Head of caudate nucleus (tissue), 42 donors: Measurements from ENCODE around the gene ATE1.
"Not testable (repeated sequence)": the region's sequence is repeated elsewhere in the genome, so short reads cannot be mapped to it uniquely, and the experiment has no call there.

Experiments used
- DNase-seq, 42 donors: peaks; one replicate each; pipeline versions ENCODE4 v3.0.0 to v3.0.0-alpha.2; 2020 to 2021; ENCODE audit warnings: mixed read lengths in 7 of 42
- intact Hi-C: fragments of 100-400 bp; cut with DNase I; formaldehyde crosslinking; loops from one replicate; pipeline ENCODE4 v1.15.0; 2022

Gene ATE1

DNA sequence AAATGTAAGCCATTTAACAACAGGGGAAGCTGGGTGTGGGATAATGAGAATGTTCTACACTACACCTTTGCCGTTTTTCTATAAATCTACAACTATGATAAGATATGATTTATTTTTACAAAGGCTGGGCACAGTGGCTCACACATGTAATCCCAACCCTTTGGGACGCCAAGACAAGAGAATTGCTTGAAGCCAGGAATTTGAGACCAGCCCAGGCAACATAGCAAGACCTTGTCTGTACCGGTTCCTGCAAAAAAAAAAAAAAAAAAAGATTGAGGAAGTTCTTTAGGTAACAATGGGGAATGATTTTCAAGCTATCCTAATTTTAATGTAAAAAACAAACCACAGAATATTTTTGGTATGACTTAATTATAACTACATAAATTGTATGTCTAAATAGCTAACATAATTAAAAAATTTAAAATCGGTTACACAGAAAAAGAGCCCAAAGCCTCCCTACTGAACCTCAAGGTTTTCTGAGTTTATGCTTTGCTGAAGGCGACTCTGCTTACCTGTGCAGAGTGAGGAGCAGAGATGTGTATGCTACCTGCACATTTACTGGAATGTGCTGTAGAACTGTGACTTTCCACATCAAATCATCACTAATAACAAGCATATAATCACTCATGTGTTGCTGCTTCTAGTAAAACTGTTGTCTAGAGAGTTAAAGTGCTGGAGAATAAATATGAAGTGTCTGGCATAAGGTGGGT lies 163.4 kb downstream of the ATE1 start:
- no peak for DNase-seq
- intact Hi-C loops, result no loop called here

DNA sequence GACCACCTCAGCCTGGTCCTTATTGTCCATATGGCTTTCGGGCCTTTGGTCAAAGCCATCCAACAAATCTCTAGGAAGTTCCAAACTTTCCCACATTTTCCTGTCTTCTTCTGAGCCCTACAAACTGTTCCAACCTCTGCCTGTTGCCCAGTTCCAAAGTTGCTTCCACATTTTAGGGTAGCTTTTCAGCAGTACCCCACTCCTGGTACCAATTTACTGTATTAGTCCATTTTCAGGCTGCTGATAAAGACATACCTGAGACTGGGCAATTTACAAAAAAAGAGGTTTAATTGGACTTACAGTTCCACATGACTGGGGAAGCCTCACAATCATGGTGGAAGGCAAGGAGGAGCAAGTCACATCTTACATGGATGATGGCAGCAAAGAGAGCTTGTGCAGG lies 170.6 kb downstream of the ATE1 start:
- DNase-seq, intact Hi-C loops: not testable (repeated sequence)

DNA sequence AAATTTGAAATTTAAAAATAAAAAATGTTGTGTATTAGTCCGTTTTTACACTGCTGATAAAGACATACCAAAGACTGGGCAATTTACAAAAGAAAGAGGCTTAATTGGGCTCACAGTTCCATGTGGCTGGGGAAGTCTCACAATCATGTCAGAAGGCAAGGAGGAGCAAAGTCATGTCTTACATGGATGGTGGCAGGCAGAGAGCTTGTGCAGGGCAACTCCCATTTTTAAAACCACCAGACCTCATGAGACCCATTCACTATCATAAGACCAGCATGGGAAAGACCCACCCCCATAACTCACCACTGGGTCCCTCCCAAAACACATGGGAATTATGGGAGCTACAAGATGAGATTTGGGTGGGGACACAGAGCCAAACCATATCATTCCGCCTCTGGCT lies 172.3 kb downstream of the ATE1 start:
- intact Hi-C loops, DNase-seq: not testable (repeated sequence)

DNA sequence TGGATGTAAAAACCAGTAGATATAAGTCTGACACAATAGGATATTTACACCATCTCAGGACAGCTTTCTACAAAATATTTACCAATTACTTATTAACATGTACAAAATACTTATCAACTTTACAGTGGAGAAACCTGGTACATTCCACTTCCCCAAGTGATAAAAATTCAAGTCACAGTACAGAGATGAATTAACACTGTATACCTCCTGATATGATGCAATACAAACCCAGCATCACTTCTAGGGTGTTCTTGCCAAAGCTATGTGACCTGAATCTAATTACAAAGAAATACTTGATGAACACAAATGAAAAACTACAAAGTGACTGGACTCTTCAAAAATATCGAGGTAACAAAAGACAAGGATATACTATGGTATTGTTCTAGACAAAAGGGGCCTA lies 173.2 kb downstream of the ATE1 start:
- intact Hi-C loops, result no loop called here
- no peak for DNase-seq

DNA sequence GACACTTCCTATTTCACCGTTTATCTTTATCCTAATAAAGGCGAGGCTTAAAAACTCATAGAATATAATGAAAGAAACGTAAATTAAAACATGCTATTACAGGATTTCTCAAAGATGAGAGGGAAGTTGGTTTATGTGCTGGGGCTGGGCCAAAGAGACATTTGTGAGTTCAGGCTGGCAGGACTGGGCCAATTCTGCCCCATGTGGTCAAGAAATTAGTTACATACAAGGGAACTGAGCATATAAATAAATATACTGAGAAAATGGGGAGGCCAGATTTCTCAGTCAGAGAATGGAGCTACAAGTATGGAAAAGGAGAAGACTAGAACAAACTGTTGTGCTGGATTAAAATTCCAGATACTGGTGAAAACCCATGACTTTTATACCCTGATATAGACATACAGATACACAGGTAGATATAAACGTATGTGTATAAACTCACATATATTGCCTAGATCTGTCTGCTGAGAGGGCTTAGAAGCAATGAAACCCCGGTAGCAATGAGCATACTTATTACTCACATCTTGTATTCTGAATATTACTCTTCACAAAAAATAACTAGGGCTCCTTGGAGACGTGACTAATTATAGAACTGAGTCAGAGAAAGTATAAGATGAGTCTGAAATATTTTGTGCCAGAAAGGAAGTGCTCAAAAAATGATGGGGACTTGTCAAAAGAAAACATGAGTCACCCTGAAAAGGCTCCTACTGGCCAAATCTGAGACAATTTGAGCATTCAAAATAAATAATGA lies 173.9 kb downstream of the ATE1 start:
- intact Hi-C loops, result no loop called here
- DNase-seq, result peak in 1 of 42 donors; percentile 10

DNA sequence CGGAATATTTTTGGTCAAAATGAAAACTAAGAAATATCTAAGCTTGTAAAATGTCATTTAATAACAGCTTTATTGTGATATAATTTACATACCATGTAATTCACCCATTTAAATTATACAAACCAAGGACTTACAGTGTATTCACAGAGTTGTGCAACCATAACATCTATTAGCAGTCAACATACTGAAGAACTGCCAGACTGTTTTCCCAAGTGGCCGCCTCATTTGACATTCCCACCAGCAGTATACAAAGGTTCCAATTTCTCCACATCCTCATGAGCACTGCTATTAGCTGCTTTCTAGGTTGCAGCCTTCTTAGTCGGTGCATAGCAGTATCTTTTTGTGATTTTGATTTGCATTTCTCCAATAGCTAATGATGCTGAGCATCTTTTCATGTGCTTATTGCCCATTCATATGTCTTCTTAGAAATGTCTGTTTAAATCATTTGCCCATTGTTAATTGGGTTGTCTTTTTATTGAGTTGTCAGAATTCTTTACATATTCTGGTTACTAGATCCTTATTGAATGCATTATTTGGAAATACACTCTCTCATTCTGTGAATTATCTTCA lies 176.6 kb downstream of the ATE1 start:
- intact Hi-C loops, result no loop called here
- DNase-seq, result no peak

DNA sequence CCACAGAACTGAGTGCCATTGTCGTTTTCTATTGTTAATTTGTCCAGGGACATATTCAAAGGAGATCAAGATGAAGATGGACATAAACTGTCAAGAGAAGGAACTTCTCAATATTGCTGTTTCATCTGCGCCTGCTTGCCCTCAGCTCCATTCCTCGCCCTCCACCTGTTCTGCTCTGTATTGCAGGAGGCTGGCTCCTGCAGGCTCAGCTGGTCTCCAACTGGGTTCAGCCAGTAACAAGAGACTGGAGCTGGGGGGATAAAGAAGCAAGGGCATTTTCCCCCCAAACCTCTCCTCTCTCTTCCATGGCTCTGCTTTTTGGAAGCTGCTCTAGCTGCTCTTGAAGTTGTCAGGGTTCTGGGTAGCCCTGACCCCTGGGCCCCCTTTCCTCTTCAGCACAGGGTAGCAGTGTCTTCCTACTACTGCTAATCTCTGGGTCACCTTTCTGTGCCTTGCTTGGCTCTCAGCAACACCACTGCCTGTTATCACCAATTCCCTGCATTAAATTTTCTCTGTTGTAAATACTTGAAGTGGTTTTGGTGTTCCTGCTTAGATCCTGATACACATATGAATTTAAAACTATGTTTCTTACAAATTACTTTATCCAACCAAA lies 180.6 kb downstream of the ATE1 start:
- intact Hi-C loops, result no loop called here
- DNase-seq, result no peak

DNA sequence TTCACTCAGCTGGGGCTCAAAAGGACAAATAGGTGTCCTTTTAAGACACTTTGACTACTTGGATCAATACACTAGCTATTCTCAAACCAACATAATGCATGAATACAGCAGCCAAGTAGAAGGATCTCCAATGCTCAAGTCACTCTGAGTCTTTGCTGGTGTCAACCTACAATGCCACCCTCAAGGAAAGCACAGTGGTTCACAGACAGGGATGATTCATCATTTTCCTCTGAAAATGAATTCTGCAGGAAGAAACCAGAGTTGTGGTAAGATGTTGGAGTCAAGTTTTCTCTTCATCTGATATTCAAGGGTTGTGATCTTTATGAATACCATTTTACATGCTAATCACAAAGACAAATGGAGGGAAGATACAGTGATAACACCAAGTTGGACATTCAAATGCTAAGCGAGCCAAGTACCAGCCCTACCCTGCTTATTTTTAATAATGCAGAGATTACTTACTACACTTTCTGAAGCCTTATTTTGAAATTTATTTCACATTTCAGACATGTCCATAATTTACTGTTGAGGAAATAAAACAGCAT lies 186.5 kb downstream of the ATE1 start:
- intact Hi-C loops, result no loop called here
- DNase-seq, result peak in 3 of 42 donors; percentile 14 to 49 (median 25)

DNA sequence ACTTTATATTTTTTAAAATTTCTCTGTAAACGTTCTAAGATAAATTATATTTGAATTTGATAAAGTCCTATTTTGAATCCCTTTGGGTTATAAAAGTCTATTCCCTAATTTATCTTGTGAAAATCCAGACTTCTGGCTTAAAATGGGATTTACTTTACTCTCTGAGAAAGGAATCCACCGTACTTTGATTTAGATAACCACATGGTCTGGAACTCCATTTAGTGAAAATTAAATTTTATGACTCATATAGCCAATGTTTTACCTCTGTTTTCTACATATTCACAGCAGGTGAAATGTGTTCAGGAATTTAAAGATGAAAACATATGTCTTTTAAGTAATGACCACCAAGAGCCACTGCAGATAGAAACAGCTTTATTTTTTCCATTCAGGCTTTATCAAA lies 187.8 kb downstream of the ATE1 start:
- DNase-seq, result no peak
- intact Hi-C loops, result no loop called here

DNA sequence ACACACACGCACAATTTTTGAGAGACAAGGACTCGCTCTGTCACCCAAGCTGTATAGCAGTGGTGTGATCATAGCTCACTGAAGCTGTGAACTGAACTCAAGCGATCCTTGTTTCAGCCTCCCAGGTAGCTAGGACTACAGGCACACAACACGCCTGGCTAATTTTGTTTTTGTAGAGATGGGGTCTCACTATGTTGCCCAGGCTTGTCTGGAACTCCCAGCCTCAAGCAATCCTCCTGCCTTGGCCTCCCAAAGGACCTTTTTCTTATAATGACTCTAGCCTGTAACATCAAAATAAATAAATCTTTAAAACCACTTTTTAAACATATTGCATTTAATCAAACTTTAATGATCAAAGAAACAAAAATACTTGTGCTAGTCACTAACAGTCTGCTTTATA lies 188.7 kb downstream of the ATE1 start:
- no peak for DNase-seq
- intact Hi-C loops, result loop anchor here (10.0 kb wide), 2 partner anchors 134 to 584 kb away; no protein-coding TSS in a partner anchor

DNA sequence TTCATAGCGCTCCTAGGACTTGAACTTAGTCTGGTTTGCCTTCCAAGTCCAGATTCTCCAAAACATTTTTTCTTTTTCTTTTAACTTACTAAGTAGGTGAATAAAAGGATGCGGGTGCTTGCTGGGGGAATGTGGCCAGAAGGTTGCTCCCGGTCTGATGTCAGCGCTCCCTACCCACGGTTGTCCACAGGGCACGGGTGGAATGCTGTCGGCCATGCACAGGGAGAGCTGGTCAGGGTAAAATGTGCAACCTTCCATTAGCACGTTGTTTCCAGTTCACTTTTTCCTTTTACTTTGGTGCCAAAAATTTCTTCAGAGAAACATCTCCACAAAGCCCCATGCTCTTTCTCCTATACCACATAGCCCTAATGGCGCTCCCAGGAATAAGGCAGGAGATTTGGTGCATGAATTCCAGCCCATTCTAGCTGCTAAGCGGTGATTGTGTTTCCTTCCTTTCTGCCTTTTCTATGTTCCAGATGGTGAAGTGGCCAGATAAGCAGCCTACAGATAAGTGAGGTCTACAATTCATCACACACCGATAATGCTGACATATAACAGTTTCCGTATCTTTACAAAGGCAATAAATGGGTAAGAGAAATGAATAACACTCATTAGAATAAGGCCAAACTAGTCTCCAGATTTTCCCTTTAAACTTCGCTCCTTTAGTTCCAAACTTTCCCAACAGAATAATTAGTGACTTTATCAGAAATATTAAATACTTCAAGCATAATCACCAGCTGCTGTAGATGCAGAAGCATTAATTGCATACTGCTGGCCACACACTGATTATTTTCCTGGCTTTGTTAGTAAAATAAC lies 191.3 kb downstream of the ATE1 start:
- intact Hi-C loops, result loop anchor here (10.0 kb wide), 2 partner anchors 132 to 582 kb away; no protein-coding TSS in a partner anchor
- DNase-seq, result no peak

DNA sequence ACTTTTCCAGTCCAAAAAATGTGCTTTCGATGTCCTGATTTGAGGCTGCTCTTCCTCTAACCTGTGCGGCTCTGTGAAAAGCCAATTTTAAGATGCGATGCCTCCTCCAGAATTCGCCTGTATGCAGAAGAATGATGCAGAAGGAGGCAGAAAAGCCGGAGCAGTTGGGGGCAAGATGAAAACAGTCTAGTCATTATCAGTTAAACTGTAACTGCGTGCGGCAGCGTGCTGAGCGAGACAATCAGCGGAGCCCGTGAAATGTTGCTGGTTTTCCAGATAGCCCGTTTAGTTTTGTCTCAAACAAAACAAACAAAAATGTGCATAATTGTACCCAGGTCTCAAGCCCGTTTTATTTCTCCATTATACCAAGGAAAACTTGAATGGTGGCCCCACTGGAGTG lies 192.6 kb downstream of the ATE1 start:
- intact Hi-C loops, result loop anchor here (10.0 kb wide), 2 partner anchors 130 to 580 kb away; no protein-coding TSS in a partner anchor
- peak in 7 of 42 donors; percentile 11 to 40 (median 16) for DNase-seq

DNA sequence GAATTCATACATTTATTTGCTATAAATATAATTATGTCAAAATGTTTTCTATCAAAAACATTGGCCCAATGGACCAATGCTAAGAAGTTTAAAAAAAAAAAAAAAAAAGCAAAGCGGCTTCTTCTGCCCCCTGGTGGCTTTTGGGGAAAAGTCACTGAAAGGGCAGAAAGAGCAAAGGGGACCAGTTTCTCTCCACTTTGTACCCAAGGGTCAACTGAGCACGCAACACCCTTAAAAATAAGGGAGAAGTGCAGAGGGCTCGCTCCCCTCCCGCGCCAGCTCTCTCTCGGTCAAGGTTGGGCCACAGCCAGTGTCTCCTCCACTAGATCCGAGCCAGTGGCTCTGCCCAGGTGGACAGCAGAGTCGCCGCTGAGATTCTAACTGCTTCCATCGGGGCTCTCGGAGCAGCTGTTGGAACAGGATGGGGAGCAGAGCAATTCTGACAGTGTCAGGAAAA lies 193.2 kb downstream of the ATE1 start:
- intact Hi-C loops, result loop anchor here (5.0 to 10.0 kb wide), 3 partner anchors 130 to 787 kb away; no protein-coding TSS in a partner anchor
- peak in 18 of 42 donors; percentile 10 to 75 (median 28) for DNase-seq

DNA sequence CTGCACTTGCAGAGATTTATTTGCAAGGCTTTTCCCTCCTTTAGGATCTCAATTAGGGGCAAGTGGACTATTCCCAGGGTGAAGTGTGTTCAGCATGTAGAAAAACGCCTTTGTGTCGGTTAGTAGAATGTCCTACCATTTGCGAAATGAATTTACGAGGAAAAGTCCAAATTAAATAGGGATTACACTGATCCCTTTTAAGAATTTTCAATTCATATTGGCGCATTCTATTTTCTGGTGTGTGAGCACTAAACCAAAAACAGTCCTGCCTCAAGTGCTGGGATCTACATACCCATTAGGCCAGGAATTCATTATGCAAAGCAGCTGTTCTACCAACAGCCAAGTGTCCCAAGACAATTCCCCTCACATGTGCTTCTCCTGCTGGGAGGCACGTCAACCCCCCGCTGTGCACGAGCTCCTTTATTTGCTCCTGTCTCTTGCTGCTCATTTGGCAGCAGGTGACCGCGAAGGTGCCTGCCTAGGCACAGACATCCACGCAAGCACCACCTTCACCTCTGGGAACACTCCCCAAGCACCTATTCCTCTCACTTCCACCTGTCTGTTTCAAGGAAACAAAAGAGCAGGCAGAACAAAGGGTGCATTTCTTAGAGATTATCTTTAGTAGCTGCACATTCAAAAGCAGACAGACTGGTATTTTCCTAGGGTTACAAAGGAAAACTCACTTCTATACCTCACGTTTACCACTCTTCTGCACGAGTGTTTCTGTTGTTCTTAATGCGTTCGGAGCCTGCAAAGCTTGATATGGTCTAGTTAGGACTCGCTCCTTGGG lies 195.0 kb downstream of the ATE1 start:
- DNase-seq, result no peak
- intact Hi-C loops, result loop anchor here (5.0 to 10.0 kb wide), 3 partner anchors 128 to 786 kb away; no protein-coding TSS in a partner anchor

DNA sequence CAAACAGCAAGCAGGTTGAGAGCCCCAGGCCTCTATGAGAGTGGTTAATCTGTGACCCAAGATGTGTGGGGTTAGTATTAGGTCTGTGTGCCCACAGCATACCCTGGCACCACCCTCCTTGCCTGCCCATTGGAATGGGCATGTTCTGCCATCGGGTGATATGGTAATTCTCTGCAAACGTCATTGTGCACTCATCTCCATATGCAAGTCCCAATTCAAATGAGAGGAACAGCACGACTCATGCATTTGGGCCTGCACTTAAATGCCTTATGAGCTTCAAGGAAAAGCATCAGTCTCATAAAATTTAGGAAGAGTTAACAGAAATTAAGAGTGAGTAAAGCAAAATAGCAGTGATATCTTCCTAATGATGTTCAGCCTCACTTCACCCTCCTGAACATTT lies 195.7 kb downstream of the ATE1 start:
- DNase-seq, result no peak
- intact Hi-C loops, result loop anchor here (5.0 to 10.0 kb wide), 3 partner anchors 127 to 785 kb away; no protein-coding TSS in a partner anchor

DNA sequence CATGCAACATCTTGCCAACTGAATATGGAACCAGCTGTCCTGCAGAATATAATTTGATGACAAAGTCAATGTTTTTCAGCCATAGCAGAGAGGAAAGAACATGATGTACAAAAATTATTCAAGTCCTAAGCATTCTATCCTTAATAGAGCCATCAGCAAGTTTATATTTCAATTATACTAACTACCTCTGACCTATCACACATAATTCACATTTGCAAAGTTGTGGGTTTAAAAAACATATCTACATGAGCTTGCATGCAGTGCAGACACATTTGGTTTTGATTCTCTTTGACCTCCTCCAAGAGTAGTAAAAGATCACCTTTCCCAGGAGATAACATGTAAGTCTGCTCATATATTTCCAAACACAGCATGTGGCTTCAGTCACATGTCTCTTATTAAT lies 203.5 kb downstream of the ATE1 start:
- intact Hi-C loops, result no loop called here
- no peak for DNase-seq

DNA sequence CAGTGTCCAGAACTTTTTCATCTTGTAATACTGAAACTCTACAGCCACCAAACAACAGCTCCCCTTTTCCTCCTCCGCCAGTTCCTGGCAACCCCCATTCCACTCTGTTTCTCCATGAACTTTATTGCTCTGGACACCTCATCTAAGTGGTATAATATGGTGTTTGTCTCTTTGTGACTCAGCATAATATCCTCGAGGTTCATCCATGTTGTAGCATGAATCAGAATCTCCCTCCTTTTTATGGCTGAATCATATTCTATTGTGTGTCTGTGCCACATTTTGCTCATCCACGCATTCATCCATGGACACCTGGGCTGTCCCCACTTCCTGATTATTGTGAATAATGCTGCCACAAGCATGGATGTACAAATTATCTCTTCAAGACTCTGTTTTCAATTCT lies 205.2 kb downstream of the ATE1 start:
- no peak for DNase-seq
- intact Hi-C loops, result no loop called here
